Measurements from ENCODE around the gene SPATS2L.

The SPATS2L gene

GRCh38 chr2:200297989-200298388 is 8.5 kb upstream of the SPATS2L start:
- DNase-seq: no peak

GRCh38 chr2:200298816-200299215 is 7.7 kb upstream of the SPATS2L start:
- no peak for DNase-seq

- no peak for DNase-seq
Observed at GRCh38 chr2:200300065-200300464, 6.4 kb upstream of the SPATS2L start.

- DNase-seq: peak in 1 of 2 experiments; percentile 37
Observed at GRCh38 chr2:200300638-200301314, 5.7 kb upstream of the SPATS2L start.

DNA sequence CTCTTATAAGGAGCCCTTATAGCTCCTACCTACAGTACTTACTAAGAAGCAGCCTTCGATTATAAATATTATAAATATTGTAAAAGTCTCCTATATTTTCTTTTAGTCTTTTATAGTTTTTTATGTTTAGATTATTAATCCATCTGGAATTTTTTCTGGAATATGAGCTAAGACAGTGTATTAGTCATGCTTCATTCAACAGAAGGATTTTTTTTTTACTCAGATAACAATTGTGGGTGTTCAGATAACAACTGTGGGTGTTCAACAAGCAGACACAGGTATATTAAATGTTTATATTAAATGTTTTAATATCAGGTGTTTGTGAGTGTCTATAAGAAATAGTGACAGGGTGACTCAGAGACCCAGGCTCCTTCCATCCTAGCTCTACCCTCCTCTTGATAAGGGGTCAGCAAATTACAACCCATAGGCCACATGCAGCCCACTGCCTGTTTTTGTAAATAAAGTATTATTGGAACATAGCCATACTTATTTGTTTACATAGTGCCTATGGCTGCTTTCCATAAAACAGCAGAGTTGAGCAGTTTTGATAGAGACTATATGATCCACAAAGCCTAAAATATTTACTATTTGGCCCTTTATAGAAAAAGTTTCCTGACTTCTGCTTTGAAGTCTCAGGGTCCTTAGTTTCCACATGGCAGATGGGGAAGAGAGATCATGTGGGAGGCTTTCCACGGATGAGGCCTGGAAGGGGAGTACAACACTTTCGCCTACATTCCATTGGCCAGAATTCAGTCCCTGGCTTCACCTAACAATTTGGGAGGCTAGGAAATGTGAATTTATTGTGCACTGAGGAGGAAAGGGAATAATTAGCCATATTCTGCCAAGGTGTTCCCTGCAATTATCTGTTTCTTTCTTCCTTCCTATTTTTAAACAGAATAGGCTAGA is 4.3 kb upstream of the SPATS2L start:
- DNase-seq: no peak

DNA sequence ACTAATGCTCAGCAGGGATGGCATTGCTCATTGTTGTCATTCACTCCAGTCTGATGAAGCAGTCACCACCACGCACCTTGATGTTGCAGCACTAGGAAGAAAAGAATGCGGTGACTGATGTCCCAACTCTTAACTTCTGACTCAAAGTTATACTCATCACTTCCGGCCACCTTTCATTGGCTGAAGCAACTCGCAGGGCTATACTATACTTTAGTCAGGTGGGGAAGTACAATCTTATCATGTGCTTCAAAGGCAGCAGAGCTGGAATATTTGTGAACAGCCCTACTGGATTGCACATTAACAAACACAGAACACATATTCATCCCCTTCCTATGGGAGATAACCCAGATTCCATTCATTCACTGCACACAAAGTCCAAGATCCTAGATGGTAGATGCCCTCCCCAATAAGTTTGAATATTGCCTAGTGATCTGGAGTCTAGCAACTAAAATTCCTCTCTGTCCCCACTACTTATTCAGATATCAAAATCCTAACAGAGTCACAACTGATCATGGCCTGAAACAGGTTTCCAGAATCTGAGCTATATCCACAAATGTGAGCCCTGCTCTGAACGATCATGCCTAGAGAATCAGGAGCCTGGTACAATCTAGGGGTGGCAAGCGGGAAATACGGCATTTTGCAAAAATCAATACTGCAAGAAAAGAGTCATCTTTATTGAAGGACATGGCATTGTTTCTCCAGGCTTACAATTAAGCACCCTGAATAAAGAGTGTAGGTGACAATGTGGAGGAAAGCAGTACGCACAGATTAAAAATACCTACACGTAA is 3.4 kb upstream of the SPATS2L start:
- peak; percentile 19 for DNase-seq

DNA sequence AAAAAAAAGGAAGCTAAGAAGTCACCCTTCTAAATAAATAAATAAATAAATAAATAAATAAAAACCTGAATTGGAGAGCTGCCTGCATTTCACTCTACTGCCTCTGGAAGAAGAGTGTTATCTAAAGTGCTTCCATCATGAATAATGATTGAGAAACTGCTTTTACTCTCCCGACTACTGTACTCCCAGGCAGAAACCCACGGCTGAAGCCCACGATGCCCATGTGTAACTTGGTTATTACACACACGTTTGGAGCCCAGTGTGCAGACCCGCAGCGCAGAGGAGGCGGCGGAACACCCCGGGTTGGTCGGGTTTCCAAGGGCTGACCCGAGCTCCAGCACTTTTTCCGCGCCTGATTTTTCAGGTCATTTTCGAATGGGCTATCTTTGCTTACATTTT is 697 bp upstream of the SPATS2L start:
- peak in 1 of 2 experiments; percentile 75 for DNase-seq

DNA sequence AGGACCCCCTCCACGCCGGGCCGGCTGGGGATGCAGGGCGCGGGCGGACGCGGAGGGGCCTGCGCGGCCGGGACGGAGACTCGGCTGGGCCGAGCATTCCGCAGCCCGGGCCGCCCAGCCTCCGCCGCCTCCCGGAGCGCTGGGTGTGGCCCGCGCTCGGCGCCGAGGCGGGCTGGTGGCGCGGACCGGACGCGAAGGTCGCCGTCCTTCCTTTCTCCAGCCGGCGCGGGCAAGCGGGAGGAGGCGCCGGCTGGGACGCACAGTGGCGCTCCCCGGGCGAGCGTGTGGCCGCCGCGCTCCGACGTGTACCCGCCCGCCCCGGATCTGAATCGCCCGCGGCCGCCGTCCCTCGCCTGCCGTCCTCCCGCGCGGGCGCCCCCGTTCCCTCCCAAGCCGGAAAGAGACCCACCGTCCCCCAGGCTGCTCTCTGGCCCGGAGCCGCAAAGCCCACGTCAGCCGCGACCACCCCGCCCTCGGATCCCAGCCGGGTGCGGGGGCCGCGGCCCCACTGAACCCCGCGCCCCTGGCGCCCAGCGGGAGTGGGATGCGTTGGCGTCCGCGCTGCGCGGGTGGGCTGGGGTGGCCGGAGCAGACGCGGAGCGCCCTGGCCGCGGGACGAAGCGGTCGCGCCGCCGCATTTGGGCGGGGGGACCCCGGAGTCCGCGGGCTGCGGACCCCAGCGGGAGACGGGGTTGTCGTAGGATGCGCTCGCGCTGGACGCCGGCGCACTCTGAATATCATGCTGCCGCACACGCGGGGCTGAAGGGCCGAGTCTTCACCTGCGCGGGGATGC is 634 bp downstream of the SPATS2L start:
- peak; percentile 15 to 30 for DNase-seq

DNA sequence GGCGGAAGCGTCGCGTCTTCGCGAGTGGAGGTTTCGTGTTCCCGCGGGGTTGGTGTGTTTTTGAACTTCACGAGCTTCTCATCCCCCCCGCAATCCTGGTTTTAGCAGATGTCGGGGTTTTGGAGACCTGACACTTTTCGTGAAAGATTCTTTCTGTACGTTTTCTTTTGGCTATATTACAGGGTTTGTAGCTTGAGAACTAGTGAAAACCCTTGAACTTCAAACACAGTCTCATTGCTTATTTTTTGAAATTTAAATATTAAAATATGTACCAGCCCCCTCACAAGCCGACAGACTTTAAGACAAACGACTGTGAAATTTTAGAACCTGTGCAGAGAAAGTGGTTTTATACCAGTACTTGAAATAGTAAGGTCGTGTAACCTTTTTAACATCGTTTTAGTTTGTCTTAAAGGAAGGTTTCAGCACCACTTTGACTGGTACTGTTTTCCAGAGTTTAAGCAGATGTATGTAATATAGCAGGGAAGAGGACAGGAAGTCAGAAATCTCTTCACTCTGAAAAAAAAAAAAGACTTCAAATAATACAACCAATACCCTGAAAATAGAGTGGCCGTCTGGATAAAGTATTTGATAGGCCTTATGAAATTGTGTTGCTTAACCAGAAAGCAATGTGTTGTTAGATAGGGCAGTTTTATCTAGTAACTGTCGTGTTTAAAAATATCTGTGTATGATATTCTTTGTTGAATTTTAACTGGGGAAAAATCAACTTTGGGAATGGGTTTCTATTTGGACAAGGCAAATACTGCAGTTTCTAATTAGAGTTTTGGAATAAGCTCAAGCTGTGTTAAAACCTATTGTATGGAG is 1.4 kb downstream of the SPATS2L start:
- DNase-seq: peak in 1 of 2 experiments; percentile 28

DNA sequence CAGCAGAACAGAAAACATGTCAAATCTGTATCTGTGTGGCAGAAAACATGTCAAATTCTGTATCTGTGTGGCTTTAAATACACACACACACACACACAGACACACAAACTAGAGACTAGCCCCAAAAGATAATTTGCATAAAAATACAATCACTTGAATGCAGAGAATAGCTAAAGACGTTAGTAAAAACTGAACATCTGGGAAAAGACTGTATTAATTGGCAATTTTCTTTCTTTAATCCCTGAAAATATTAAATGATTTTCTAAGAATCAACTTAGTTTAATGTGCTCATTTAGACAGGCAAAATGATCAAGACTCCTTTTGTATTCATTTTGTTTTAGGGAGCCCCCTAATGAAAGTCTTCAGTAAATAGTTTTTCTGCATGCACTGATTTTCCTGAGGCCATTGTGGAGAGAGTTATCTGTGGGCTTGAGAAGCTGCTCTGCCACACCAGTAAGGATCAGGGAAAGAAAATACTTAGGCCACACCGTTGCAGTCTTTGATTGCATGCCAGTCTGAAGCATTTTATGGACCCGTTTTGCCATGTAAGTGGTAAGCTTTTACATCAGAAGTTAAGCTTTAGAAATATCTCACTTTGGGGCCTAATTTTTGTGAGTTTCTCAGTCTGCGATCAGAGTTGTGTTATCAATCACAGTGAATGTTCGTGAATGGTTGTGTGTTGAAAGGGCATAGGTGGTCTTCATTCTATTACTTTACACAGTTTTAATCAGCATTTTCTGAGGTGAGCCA is 2.2 kb downstream of the SPATS2L start:
- peak in 1 of 2 experiments; percentile 46 for DNase-seq

- DNase-seq: no peak
Observed at GRCh38 chr2:200309296-200310049, 3.0 kb downstream of the SPATS2L start.

DNA sequence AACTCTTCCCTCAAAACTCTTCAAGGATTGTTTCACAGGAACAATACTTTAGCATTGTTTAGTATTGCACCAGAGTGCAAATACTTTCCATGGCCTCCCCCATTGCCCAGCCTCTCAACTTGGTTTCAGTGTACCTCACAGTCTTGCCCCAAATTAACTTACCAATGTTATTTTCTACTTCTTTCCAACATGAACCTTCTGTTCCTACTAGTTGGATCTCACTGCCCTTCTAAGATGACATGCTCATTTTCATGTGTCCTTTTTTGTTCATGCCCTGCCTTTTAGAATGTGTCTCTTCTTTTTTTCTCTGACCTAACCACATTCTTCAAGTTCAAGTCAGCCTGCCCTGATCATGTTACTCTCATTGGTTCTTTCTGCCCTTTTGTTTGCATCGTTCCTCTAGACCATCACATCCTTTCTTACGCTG is 4.1 kb downstream of the SPATS2L start:
- DNase-seq: no peak

DNA sequence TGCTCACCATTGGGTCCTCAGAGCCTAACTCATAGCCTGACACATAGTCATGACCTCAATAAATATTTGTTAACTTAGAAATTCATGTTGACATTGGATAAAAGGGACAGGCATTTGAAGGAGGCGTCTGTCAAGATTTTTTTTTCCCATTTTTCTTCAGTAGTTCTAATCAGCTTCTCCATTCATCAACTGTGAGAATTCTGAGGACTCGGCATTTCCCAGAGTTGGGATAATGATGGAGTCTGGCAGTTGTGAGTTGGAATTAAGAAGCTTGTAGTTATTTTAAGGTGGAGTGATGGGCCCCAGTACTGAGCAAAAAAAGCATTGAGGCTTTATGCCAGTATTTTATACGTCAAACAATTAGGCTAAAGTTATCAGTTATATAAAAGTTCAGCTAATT is 4.6 kb downstream of the SPATS2L start:
- DNase-seq: no peak

DNA sequence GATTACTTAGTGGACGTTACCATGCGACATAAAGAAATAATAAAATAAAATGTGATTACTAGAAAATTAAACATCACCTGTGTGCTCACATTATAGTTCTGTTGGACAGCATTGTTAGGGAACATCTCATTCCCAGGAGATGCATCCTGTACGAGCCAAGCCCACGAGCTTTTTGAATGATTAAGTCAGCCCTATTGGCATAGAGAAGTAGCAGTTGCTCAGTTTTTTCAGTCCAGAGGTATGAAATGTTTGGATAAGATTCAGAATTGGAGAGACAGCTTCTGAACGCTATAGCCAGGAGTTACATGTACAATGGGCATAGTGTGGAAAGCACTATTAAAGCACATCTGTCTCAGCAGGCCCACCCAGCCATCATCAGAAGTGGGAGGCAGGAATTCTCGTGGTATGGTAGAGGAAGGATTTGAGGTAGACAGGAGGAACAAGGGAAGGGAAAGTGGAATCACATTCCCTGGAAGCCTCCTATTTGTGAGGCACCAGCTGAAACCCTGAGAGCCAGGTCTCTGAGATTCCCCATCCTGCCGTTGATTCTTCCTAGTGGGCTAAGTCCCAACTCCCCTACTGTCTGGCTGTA is 8.6 kb downstream of the SPATS2L start:
- DNase-seq: no peak

DNA sequence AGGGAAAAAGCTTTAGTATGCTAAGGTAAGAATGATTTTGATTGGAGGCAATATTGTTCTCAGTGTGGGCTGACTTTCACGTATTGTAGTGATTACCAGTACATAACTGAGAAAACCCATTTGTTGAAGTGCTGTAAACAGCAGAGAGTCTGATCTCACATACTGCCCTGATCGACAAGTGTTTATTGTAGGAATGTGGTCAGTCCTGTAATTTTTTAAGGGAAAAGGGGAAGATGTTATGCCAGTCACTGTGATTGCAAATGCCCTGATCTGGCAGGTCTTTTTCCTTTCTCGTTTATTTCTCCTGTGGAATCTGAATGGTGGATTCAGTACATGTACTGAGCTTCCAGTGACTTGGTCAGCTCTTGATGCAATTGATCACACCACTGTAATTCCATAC is 11.5 kb downstream of the SPATS2L start:
- no peak for DNase-seq

GRCh38 chr2:200318940-200319435 is 12.5 kb downstream of the SPATS2L start:
- DNase-seq: no peak

GRCh38 chr2:200319548-200320337 is 13.2 kb downstream of the SPATS2L start:
- peak in 1 of 2 experiments; percentile 24 for DNase-seq

GRCh38 chr2:200320344-200320743 is 13.9 kb downstream of the SPATS2L start:
- DNase-seq: no peak

Measured in SW 1271 (cell line).